Measurements from ENCODE around the gene NPAS2.

The NPAS2 gene

GRCh38 chr2:100887713-100888495, 68.0 kb downstream of the NPAS2 start:
- DNase-seq, result no peak

GRCh38 chr2:100888601-100889000, 68.7 kb downstream of the NPAS2 start:
- no peak for DNase-seq

GRCh38 chr2:100889286-100889685, 69.3 kb downstream of the NPAS2 start:
- DNase-seq, result no peak

GRCh38 chr2:100891906-100892642, 72.1 kb downstream of the NPAS2 start:
- DNase-seq, result no peak

GRCh38 chr2:100893392-100894104, 73.6 kb downstream of the NPAS2 start:
- no peak for DNase-seq

- DNase-seq, result no peak
These were observed 74.3 kb downstream of the NPAS2 start for GRCh38 chr2:100894105-100894795.

GRCh38 chr2:100894796-100895156, 74.8 kb downstream of the NPAS2 start:
- no peak for DNase-seq

- no peak for DNase-seq
These were observed 75.5 kb downstream of the NPAS2 start for GRCh38 chr2:100895402-100895801.

- DNase-seq, result no peak
These were observed 76.2 kb downstream of the NPAS2 start for GRCh38 chr2:100895934-100896685.

- DNase-seq, result no peak
These were observed 78.2 kb downstream of the NPAS2 start for GRCh38 chr2:100898035-100898665.

GRCh38 chr2:100900156-100900795, 80.3 kb downstream of the NPAS2 start:
- DNase-seq, result no peak

GRCh38 chr2:100902817-100903405, 83.0 kb downstream of the NPAS2 start:
- no peak for DNase-seq

- DNase-seq, result no peak
These were observed 83.8 kb downstream of the NPAS2 start for GRCh38 chr2:100903534-100904258.

- no peak for DNase-seq
These were observed 85.3 kb downstream of the NPAS2 start for GRCh38 chr2:100905132-100905805.

- DNase-seq, result no peak
These were observed 86.2 kb downstream of the NPAS2 start for GRCh38 chr2:100906131-100906530.

- DNase-seq, result no peak
These were observed 86.7 kb downstream of the NPAS2 start for GRCh38 chr2:100906679-100907078.

GRCh38 chr2:100907832-100908231, 87.9 kb downstream of the NPAS2 start:
- no peak for DNase-seq

- no peak for DNase-seq
These were observed 89.7 kb downstream of the NPAS2 start for GRCh38 chr2:100909534-100910081.

- no peak for DNase-seq
These were observed 90.2 kb downstream of the NPAS2 start for GRCh38 chr2:100910111-100910510.
